GM18507 (cell line): ENCODE data around the gene GTPBP6.
A peak's percentile ranks its signal among the peaks of the same experiment; 100 is the strongest.
"Not testable (repeated sequence)": the region's sequence is repeated elsewhere in the genome, so short reads cannot be mapped to it uniquely, and the experiment has no call there.

Source experiments
- DNase-seq: peaks from one replicate; pipeline ENCODE4 v3.0.0; 2011; ENCODE audit warnings: low read depth; ENCODE audit not compliant: insufficient read length; ENCODE audit errors: extremely low spot score
- FAIRE-seq: peaks from 2 replicates; lab custom pipeline; 2011; peaks lifted over from hg19 to GRCh38; lab: Jason Lieb, UNC

GTPBP6 gene

DNA sequence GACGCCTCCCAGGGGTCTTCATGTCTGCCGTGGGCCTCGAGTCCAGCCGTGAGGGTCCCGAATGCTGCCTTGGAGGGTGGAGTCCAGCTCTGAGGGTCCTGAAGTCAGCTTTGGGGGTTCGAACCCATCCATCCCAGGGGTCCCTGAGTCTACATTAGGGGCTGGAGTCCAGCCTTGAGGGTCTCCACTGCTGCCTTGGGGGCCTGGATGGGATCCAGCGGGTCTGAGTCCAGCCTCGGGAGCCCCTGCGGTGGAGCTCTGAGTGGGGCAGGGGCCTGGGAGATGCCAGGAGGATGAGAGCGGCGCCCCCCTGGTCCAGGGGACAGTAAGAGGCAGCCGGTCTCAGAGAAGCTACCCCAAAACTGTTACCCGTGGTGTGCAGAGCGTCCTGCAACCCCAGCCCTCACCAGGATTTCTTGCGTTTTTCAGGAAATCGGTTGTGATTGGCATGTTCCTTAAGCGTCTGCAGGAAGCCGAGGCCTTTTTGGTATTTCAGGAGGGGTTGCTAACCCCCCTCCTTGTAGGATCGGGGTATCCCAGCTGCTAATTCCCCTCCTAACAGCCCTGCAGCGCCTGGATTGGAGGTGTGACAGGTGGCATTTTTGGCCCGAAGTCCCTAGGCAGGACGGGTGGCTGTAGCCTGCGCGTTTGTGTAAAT is 1.7 kb upstream of the GTPBP6 start:
- DNase-seq (no peak), FAIRE-seq (no peak)

DNA sequence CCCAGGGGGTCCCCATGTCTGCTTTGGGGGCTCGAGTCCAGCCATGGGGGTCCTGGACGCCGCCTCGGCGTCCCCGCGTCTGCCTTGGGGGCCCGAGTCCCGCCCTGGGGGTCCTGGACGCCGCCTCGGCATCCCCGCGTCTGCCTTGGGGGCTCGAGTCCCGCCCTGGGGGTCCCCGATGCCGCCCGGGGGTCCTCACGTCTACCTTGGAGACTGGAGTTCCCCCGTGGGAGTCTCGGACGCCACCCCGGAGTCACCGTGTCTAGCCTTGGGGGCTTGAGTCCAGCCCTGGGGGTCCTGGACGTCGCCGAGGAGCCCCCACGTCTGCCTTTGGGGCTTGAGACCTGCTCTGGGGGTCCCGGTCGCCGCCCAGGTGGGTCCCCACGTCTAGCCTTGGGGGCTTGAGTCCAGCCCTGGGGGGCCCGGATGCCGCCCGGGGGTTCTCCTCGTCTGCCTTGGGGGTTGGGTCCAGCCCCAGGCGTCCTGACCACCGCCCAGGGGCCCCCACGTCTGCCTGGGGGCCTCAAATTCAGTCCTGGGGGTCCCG is 1.1 kb upstream of the GTPBP6 start:
- DNase-seq = no peak
- FAIRE-seq = no peak

DNA sequence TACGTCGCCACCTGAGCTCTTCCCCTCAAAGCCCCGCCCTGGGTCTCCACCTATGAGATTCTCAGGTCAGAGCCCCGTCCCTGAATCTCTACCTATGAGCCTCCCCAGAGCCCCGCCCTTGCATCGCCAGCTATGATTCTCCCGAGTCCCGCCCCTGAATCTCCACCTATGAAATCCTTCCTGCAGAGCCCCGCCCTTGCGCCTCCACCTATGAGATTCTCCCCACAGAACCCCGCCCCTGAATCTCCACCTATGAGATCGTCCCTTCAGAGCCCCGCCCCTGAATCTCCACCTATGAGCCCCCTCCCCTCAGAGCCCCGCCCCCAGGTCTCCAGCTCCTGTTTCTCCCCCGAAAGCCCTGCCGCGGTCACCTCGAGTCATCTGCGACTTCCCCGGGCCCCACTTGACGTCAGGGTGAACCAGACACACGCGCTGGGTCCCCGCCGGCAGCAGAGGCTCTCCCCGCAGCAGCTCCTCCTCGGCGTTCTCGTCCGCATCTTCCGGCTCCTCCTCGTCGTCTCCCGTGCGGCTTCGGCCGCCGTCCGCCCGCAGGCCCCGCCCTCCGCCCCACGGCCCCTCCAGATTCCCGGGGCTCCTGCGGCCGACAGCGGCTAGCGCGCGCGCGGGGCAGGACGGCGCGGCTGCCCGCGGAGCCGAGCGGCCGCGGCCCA is 393 bp downstream of the GTPBP6 start:
- DNase-seq (peak; percentile 73), FAIRE-seq (no peak)

DNA sequence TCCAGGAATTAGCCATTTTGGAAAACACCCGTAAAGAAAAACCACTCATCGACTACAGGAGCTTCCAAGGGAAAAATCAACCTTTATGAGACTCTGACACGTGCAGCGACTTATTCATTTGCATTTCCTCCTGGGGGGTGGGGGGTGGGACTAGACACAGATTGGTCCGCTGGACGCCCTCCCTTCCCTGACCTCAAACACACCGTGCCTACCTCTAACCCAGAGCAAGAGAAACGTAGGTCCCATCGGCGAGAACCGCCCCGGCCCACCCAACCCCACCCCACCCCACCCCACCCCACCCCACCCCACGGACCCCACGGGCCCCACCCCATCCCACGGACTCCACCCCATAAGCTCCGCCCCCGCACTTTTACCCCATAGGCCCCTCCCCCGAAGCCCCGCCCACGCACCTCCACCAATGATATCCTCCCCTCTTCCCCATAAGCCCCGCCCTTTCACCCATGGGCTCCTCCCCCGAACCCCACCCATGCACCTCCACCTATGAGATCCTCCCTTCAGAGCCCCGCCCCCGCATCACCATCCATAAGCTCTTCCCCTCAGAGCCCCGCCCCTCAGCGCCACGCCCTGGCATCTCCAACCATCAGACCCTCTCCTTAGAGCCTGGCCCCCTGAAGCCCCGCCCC is 1.1 kb downstream of the GTPBP6 start:
- FAIRE-seq (no peak), DNase-seq (peak; percentile 76)

DNA sequence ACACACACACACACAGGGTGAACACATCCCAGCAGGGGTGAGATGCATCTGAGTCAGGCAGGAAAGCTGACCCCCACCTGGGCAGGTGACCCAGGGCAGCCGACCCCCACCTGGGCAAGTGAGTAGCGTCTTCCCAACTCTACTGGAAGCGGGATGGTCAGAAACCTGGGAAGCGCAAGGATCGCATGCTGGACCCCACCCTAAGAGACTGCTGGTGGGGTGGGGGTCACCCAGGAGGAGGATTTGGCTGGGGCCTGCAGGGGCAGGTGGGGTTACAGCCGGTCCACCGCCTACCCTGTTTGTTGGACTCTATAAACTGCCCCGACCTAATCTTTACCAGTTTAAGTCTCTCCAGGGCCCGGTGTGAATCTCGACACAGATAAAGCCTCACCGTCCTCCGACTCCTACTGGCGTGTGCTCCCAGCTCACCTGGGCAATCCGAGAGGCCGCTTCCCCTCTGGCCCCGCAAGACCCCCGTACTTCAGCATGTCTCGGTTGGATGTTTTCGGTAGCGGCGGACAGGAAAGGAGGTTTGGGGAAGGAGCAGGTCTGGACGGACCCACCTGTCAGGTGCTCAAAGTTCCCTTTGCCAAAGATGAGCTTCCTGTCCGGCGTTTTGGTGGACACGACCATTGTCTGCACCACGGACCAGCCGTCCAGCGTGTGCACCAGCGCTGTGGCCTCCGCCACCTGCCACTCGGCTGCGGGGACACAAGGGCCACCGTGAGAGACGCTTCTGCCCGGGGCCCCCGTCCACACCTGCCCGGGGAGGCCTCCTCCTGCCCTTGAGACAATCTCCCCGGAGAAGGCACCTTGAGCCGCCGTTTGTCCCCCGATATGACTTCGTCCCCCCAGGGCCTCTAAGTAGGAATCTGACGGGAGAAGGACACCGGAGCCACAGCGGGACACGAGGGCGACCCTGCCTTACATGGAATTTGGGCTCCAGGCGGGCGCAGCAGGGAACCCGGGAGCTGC is 2.0 kb downstream of the GTPBP6 start:
- FAIRE-seq = no peak
- DNase-seq = no peak

DNA sequence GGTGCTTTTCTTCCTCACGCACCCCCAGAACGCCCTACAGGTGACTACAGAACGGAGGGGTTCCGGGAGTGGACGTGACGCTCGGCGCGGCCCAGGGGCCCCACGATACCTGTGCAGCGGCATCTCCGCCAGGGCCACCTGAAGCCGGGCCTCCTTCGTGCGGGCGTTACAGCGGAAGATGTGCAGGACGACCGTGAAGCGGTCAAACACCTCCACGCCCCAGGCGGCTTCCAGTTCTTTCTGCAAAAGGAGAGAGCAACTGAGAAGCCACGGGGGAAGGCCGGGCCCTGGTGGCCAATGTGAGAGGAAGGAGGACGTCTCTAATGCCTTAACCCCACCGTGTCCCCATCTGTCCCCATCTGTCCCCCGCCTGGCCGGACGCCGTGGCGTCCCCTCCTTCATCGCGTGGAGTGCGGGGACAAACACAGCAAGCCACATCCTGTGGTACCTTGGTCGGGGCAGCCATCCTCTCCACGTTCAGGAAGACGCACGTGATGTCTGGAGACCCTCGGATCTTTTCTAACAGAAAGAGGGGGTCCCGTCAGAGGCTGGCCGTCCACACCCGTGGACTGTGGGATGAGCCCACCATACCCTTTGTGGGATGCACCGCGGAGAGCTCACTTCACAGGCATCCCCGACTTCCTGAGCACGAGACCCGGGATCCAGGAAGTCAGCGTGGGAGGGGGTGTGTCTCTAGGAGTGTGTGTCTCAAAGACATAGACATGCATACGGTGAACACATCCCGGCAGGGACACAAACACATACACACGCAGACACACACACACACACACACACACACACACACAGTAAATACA is 3.6 kb downstream of the GTPBP6 start:
- FAIRE-seq = no peak
- DNase-seq = no peak

DNA sequence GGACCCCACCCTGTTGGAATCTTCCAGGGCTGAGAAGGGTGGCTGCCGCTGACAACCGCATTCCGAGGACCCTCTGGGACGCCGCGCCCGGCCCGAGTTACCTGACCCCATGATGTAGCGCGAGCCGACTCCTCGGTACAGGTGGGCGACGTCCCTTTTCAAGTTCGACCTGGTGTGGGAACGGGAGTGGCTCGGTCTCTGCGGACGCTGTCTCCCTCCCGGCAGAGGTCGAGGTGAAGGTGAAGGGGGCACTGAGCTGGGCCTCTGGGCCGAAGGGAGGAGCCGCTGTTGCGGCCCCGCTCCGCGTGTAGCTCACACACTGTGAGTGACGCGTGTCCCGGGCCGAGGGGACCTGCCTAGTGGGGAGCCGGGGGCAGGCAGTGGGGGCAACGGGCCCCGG is 4.5 kb downstream of the GTPBP6 start:
- DNase-seq = no peak
- FAIRE-seq = no peak

DNA sequence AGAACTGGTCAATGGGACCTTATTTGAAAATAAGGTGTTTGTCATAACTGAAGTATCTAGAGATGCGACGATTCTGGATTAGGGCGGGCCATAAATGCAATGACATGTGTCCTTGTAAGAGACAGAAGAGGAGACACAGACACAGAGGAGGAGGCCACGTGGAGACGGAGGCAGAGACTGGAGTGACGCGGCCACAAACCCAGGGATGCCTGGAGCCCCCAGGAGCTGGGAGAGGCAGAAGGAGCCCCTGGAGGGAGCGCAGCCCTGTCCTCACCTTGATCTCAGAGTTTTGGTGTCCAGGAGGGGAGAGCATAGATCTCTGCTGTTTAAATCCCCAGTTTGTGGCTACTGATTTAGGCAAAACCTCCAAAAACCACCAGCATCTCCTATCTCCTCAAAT is 5.0 kb downstream of the GTPBP6 start:
- no peak for FAIRE-seq

DNA sequence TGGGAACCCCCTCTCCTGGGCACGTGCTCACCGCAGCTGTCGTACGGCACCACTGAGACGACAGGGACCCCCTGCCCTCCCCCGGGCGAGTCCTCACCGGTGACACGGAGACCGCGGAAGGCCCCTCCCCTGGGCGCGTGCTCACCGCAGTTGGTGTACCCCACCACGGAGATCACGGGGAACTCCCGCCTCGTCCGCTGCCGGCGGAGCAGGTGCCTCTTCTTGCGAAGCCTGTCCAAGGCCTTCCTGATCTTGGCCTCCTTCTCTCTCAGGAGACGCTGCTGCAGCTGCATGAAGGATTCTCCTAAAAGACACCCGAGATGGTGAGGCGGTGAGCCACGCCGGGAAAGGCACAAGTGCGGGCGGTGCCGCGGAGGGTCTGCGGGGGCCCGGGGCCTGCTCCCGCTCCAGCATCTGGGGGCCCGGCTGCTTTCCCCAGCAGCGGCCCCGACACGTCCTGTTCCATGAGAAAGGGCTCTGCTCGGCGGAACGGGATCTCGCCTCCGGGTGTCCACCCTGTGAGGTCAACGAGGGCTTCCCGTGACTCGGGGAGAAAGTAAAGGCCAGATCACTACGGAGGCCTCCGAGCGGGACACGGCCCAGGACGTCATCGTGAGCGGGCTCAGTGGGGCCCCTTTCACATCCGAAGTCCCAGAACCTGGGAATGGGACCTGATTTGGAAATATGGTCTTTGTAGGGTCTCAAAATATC is 5.8 kb downstream of the GTPBP6 start:
- no peak for FAIRE-seq
- no peak for DNase-seq

More for the DNA sequence above, 5.0 kb downstream of the GTPBP6 start:
- no peak for DNase-seq

DNA sequence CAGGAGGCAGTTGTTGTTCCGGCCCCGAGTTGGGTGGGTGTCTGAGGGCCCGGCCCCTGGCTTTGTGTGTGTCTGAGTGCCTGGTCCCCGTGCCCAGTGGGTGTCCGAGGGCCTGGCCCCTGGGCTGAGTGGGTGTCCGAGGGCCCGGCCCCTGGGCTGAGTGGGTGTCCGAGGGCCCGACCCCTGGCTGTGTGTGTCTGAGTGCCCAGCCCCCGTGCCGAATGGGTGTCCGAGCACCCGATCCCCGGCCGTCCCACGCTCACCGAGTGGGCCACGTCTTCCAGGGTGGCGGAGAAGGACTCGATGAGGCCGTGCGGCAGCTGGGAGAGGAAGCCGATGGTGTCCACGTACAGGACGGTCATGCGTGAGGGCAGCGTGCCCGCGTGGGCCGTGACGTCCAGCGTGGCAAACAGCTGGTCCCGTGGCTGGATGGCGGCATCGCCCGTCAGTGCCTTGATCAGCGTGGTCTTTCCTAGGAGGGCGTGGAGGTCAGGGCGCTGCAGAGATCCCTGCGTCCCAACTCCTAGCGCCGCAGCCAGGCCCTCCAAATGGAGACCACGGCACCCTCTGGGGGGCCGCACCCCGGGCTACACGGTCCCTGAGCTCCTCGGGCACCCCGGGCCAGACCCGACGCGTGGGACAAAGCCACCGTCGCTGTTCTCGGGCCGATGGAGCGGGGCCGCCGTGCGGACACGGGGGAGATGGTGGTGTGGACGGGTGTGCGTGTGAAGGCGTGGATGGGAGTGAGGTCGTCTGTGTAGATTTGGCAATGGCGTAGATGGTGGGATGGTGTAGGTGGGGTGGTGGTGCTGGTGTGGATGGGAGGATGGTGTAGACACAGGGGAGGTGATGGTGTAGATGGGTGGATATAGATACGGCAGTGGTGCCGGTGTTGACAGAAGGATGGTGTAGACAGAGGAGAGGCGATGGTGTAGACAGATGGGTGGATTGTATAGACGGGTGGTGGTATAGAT is 7.2 kb downstream of the GTPBP6 start:
- no peak for DNase-seq
- no peak for FAIRE-seq

DNA sequence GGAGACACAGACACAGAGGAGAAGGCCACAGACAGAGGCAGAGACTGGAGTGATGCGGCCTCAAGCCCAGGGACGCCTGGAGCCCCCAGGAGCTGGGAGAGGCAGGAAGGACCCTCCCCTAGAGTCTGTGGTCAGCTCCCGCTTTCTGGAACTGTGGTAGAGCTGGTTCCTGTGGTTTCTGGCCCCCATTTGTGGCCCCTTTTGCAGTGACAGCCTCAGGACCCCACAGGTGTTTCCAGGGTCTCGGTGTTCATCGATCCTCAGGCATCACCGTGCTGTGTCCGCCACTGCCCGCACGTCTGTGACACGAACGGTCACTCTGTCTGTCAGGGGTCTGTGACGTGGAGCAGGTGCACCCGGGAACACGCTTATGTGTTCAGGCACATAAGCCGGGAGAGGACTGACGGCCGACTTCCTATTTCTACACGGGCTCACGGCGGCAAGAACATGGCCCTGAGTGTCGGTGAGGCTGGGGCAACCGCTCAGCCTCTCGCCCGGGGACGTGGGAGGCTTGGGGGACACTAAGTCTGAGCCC is 7.9 kb downstream of the GTPBP6 start:
- FAIRE-seq (no peak), DNase-seq (no peak)

DNA sequence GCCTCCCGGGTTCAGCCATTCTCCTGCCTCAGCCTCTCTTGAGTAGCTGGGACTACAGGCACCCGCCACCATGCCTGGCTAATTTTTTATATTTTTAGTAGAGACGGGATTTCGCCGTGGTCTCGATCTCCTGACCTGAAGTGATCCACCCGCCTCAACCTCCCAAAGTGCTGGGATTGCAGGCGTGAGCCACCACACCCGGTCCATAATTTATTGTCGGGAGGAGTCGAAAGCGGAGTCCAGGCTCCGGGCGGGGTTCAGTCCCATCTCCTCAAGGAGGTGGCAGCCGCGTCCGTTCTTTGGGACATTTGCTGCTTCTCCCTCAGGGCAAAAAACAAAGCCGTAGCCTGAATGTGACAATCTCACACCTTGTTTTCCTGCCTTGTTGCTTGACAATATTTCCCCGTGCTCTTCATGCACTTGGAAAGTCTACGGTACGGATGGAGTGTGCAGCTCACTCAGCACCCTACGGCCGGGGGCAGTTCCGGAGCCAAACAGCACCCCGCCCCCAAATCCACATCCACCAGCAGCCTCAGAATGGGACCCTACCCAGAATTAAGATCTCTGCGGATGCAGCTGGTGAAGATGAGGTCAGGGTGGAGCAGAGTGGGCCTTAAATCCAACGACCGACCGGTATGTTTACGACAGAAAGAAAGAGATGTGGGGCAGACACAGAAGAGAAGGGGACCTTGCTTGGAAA is 9.6 kb downstream of the GTPBP6 start:
- FAIRE-seq (no peak), DNase-seq (no peak)

DNA sequence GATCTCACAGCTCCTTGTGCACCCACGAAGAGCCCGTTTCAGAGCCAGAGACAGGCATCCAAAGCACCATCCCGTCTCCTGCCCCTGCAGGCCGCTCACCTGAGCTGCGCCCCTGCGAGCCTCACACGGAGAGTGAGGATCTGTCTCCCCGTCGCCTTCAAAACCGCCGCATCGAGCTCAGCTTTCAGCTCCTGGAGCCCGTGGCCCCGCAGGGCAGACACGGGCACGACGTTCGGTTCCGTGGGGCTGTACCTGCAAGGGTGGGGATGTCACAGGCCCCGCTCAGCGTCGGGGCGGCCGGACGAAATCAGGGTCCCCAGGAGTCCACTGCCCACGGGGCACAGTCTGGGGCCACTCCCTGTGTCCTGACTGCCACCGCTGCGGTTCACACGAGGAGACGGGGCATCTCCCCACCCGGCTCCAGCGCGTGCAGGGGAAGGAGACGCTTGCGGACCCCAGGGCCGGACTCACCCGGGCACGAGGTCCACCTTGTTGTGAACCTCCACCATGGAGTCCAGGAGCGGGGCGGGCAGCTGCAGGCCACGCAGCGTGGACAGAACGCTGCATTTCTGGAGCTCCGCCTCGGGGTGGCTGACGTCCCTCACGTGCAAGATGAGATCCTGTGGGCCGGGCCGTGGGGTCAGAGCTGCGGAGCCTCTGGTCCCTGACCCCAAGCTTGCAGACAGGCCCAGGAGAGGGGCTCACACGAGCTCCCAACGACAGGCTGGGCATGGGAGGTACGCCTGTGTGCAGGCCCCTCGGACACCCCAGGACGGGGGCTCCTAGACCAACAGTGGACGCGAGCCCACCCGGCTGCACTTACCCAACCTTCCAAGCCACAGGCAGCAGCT is 11.1 kb downstream of the GTPBP6 start:
- no peak for FAIRE-seq
- DNase-seq = no peak

DNA sequence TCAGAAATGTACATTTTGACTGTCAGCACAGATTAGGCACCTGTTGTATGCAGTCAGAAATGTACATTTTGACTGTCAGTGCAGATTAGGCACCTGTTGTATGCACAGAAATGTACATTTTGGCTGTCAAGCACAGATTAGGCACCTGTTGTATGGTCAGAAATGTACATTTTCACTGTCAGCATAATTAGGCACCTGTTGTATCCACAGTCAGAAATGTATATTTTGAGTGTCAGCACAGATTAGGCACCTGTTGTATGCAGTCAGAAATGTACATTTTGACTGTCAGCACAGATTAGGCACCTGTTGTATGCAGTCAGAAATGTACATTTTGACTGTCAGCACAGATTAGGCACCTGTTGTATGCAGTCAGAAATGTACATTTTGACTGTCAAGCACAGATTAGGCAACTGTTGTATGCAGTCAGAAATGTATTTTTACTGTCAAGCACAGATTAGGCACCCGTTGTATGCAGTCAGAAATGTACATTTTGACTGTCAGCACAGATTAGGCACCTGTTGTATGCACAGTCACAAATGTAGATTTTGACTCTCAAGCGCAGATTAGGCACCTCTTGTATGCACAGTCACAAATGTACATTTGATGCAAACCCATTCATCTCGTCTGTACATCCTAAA is 11.9 kb downstream of the GTPBP6 start:
- not testable (repeated sequence) for FAIRE-seq, DNase-seq
